ENCODE data around the gene CDX1.

GRCh38 chr5:150203832-150204589 is 37.4 kb downstream of the CDX1 start:
- TF ChIP-seq EZH2 (IDR thresholded peaks at IDR 0.05; ENCODE audit: low read length, unreplicated experiment) (no peak), CTCF (conservative IDR thresholded peaks at IDR 0.05; ENCODE audit: low read depth, low read length) (no peak)
